HG03135 (cell line): Measurements from ENCODE around the gene REXO1.
A peak's percentile ranks its signal among the peaks of the same experiment; 100 is the strongest.

Source experiments
- ATAC-seq: cut with Tn5 transposase; IDR thresholded peaks from one replicate; pipeline ENCODE4 v1.9.1; 2021; ENCODE audit warnings: mild to moderate bottlenecking, moderate library complexity; ENCODE audit not compliant: unreplicated experiment

Gene REXO1

GRCh38 chr19:1860821-1861598, 12.7 kb upstream of the REXO1 start:
- ATAC-seq, result no peak

GRCh38 chr19:1860042-1860775, 11.9 kb upstream of the REXO1 start:
- no peak for ATAC-seq

- no peak for ATAC-seq
These were observed 11.1 kb upstream of the REXO1 start for GRCh38 chr19:1859331-1859781.

GRCh38 chr19:1858412-1859081, 10.3 kb upstream of the REXO1 start:
- ATAC-seq, result no peak

- ATAC-seq, result no peak
These were observed 9.5 kb upstream of the REXO1 start for GRCh38 chr19:1857648-1858326.

GRCh38 chr19:1856698-1857603, 8.7 kb upstream of the REXO1 start:
- ATAC-seq, result no peak

GRCh38 chr19:1856345-1856697, 8.0 kb upstream of the REXO1 start:
- no peak for ATAC-seq

GRCh38 chr19:1855828-1856255, 7.6 kb upstream of the REXO1 start:
- no peak for ATAC-seq

GRCh38 chr19:1855040-1855827, 7.0 kb upstream of the REXO1 start:
- peak; percentile 49 for ATAC-seq

- ATAC-seq, result no peak
These were observed 6.3 kb upstream of the REXO1 start for GRCh38 chr19:1854542-1855039.

GRCh38 chr19:1854039-1854541, 5.8 kb upstream of the REXO1 start:
- ATAC-seq, result no peak

GRCh38 chr19:1853295-1854038, 5.2 kb upstream of the REXO1 start:
- no peak for ATAC-seq

- no peak for ATAC-seq
These were observed 4.4 kb upstream of the REXO1 start for GRCh38 chr19:1852581-1853128.

- ATAC-seq, result no peak
These were observed 3.6 kb upstream of the REXO1 start for GRCh38 chr19:1851654-1852580.

- no peak for ATAC-seq
These were observed 2.7 kb upstream of the REXO1 start for GRCh38 chr19:1850809-1851653.

- ATAC-seq, result no peak
These were observed 1.7 kb upstream of the REXO1 start for GRCh38 chr19:1849886-1850398.
